Stomach (tissue), 9 donors: ENCODE results near the gene ZNF503. TPM values are rescaled to one million over a fixed set of nuclear protein-coding genes. Genes with fewer than 3 reads are reported as not detected.
"Not testable (repeated sequence)": the region's sequence is repeated elsewhere in the genome, so short reads cannot be mapped to it uniquely, and the experiment has no call there.

Experiments
- DNase-seq, 2 donors: peaks; one replicate each; pipeline versions ENCODE4 v3.0.0 to v3.0.0-alpha.2; 2013 to 2019
- H3K27ac ChIP-seq, 5 donors: fragments of 200-600 bp in 4 of 5; sonication (generic) in 4 of 5; one replicate each; pipeline ENCODE4 v1.5.1; 2013 to 2019; ENCODE audit warnings: mild to moderate bottlenecking in 1 of 5, moderate library complexity in 1 of 5
- H3K27me3 ChIP-seq, 3 donors: fragments of 200-600 bp; sonication (generic); one replicate each; pipeline ENCODE4 v1.5.1; 2017 to 2019; ENCODE audit warnings: mixed run types in 1 of 3
- H3K36me3 ChIP-seq, 4 donors: fragments of 200-600 bp; sonication (generic); 1 replicate in 3 of 4; 2 replicates in 1 of 4; pipeline ENCODE4 v1.5.1; 2016 to 2019
- H3K4me1 ChIP-seq, 4 donors: fragments of 200-600 bp; sonication (generic); one replicate each; pipeline ENCODE4 v1.5.1; 2016 to 2019
- H3K4me3 ChIP-seq, 4 donors: fragments of 200-600 bp; sonication (generic) in 3 of 4; one replicate each; pipeline ENCODE4 v1.5.1; 2016 to 2019; ENCODE audit warnings: mild to moderate bottlenecking in 1 of 4
- H3K9me3 ChIP-seq, 4 donors: fragments of 200-600 bp; sonication (generic); one replicate each; pipeline ENCODE4 v1.5.1; 2016 to 2019
- EP300 ChIP-seq: sonication (generic); formaldehyde crosslinking; IDR thresholded peaks from one replicate; pipeline ENCODE4 v1.6.1; 2017; ENCODE audit warnings: antibody characterized with exemption
- POLR2A ChIP-seq, 4 donors: fragments of 450-650 bp; IDR thresholded peaks; one replicate each; pipeline ENCODE4 v1.6.1; 2016; ENCODE audit warnings: antibody characterized with exemption in 4 of 4, control low read depth in 2 of 4, mild to moderate bottlenecking in 1 of 4, moderate library complexity in 1 of 4
- POLR2AphosphoS5 ChIP-seq, 3 donors: sonication (generic); formaldehyde crosslinking; IDR thresholded peaks; one replicate each; pipeline ENCODE4 v1.6.1; 2016; ENCODE audit warnings: antibody characterized with exemption in 3 of 3
- WGBS, 5 donors: extraction: QIAGEN DNeasy Blood & Tissue Kit in 3 of 5; methylation state at CpG; one replicate each; pipeline versions ENCODE4 v1.1.5 to v1.1.7; 2013 to 2018; 5-methylcytosine and 5-hydroxymethylcytosine counted together
- intact Hi-C: fragments of 100-400 bp; cut with DNase I; formaldehyde crosslinking; loops from one replicate; pipeline ENCODE4 v1.15.1; 2023; ENCODE audit warnings: low total_unique reads
- polyA plus RNA-seq, 3 donors: library from polyadenylated mRNA; stranded (reverse); fragments of 200-250 nt; gene quantifications; one replicate each; pipeline ENCODE4 v1.2.3, GENCODE V29; 2013
- total RNA-seq, 5 donors: library from RNA; depleted of rRNA; stranded (reverse); fragments of >200 nt; gene quantifications; one replicate each; pipeline versions ENCODE4 v1.1.0 to v1.2.3, GENCODE V29; 2014 to 2016
- TF ChIP-seq, protein P1 (sequence below), 7 experiments: fragments of 450-650 bp in 4 of 7; fragments of 200-600 bp in 3 of 7; sonication (generic) in 3 of 7; IDR thresholded peaks; one replicate each; pipeline ENCODE4 v1.5.1; 2016 to 2019; ENCODE audit warnings: antibody characterized with exemption in 7 of 7, control low read depth in 2 of 7, mild to moderate bottlenecking in 1 of 7
- donor health status: healthy with polysubstance abuse.
- donor health status: Bipolar disorder and iron deficiency.
- donor health status: healthy.

The ZNF503 gene
- total and polyA plus RNA-seq, 8 donors: 3.5 to 24.1 (median 10.8) TPM

DNA sequence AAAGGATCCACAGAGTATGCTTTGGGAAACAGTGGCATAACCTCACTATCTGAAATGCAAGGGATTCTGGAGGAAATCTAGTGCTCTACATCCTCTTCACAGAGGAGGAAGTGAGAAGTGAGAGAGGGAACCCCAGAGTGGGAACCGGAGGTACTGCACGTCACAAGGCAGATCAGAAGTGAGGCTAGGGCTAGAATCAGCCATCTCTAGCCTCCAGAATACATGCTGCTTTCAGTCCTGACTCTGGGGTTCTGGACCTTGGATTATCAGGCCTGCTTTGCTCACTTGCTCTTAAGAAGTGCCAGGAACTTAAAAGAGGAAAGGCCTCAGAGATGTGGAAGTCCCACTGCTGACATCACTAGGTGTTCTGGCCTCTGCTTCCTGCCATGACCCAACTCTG is 25.7 kb downstream of the ZNF503 start:
- TF ChIP-seq, protein P1, sequence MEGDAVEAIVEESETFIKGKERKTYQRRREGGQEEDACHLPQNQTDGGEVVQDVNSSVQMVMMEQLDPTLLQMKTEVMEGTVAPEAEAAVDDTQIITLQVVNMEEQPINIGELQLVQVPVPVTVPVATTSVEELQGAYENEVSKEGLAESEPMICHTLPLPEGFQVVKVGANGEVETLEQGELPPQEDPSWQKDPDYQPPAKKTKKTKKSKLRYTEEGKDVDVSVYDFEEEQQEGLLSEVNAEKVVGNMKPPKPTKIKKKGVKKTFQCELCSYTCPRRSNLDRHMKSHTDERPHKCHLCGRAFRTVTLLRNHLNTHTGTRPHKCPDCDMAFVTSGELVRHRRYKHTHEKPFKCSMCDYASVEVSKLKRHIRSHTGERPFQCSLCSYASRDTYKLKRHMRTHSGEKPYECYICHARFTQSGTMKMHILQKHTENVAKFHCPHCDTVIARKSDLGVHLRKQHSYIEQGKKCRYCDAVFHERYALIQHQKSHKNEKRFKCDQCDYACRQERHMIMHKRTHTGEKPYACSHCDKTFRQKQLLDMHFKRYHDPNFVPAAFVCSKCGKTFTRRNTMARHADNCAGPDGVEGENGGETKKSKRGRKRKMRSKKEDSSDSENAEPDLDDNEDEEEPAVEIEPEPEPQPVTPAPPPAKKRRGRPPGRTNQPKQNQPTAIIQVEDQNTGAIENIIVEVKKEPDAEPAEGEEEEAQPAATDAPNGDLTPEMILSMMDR (IDR thresholded peaks at IDR 0.05): no peak
- TF ChIP-seq POLR2AphosphoS5 (IDR thresholded peaks at IDR 0.05) (no peak), POLR2A (IDR thresholded peaks at IDR 0.05) (no peak), EP300 (no peak)
- H3K4me3 ChIP-seq: no peak overlapping the region
- H3K27ac ChIP-seq: no peak overlapping the region
- no peaks in the 10 kb centered on the region for H3K9me3 ChIP-seq
- no peaks in the 10 kb centered on the region for H3K36me3 ChIP-seq
- WGBS, 5 donors: 60 to 94% (median 76%) methylated on average over 2 of the region's 2 CpGs
- H3K4me1 ChIP-seq: no peaks in the 10 kb centered on the region
- H3K27me3 ChIP-seq: no peaks in the 10 kb centered on the region
- peak in 1 of 2 donors; percentile 36 for DNase-seq
- intact Hi-C loops: no loop called here

DNA sequence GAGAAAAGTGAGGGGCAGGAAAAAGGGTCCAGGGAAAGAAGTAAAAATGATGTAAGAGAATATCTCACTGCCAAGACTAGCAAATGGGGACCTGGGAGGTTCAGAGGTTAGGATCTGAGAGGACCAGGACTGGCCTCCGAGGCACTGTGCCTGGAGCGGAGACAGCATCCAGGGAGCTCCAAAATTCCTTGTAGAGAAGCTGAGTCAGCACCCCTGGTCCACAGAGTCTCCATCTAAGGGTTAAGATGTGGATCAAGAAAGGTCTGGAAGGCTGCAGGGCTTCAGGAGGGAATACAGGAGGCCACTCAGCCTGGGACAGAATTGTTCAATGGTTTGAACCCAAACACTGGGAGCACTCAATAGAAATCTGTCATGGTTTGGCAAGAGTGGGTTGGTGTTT is 30.6 kb downstream of the ZNF503 start:
- no peak for DNase-seq
- Histone ChIP-seq H3K36me3 (no peaks in the 10 kb centered on the region), H3K9me3 (peaks cover 0 to 3% (median 0%) of the 10 kb centered on the region in 4 donors), H3K27ac (no peak overlapping the region), H3K4me1 (no peaks in the 10 kb centered on the region), H3K27me3 (no peaks in the 10 kb centered on the region), H3K4me3 (no peak overlapping the region)
- TF ChIP-seq POLR2AphosphoS5 (IDR thresholded peaks at IDR 0.05) (no peak), EP300 (no peak), POLR2A (IDR thresholded peaks at IDR 0.05) (no peak)
- TF ChIP-seq, protein P1 (IDR thresholded peaks at IDR 0.05): no peak
- WGBS, 5 donors: 85 to 100% (median 95%) methylated on average over 2 of the region's 2 CpGs
- intact Hi-C loops: no loop called here

DNA sequence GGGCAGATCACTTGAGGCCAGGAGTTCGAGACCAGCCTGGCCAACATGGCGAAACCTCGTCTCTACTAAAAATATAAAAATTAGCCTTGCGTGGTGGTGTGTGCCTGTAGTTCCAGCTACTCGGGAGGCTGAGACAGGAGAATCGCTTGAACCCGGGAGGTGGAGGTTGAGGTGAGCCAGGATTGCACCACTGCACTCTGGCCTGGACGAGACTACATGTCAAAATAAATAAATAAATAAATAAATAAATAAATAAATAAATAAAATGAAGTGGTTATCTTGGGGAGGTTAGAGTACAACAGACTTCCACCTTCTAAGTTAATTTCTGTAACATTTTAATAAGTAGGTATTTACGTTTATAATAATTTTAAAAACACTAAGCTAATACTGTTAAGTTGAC is 31.7 kb downstream of the ZNF503 start:
- H3K4me3 ChIP-seq: not testable (repeated sequence)
- 94 to 98% (median 95%) methylated on average over 9 of the region's 9 CpGs for WGBS, 5 donors

DNA sequence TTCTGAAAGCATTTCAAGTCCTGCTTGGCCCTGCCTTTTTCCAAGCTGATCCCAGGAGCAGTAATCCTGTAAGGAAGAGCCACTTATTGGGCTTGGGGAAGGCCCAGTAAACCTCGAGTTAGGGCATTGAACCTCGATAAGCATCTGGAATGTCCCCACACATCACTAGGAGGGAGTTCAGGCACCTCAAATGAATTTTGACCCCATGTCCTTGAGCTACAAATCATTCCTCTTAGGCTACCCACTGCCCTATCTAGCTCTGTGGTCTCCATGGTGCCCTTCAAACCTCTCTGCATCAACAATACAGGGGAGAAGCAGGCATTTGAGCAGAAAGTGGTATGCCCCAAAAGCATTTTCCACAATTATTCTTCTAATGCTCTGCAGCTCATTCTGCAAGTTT is 33.7 kb downstream of the ZNF503 start:
- Histone ChIP-seq H3K27ac (no peak overlapping the region), H3K4me3 (no peak overlapping the region), H3K4me1 (no peaks in the 10 kb centered on the region), H3K9me3 (peaks cover 0 to 3% (median 0%) of the 10 kb centered on the region in 4 donors), H3K36me3 (no peaks in the 10 kb centered on the region), H3K27me3 (no peaks in the 10 kb centered on the region)
- intact Hi-C loops: no loop called here
- WGBS, 5 donors: 75 to 86% (median 79%) methylated on average over 2 of the region's 2 CpGs
- TF ChIP-seq EP300: no peak
- TF ChIP-seq POLR2A (IDR thresholded peaks at IDR 0.05): no peak
- TF ChIP-seq POLR2AphosphoS5 (IDR thresholded peaks at IDR 0.05): no peak
- TF ChIP-seq, protein P1 (IDR thresholded peaks at IDR 0.05): no peak
- DNase-seq: no peak

More for the DNA sequence above, 31.7 kb downstream of the ZNF503 start:
- H3K27ac ChIP-seq, H3K27me3 ChIP-seq, H3K9me3 ChIP-seq, H3K36me3 ChIP-seq, H3K4me1 ChIP-seq, intact Hi-C loops, DNase-seq: not testable (repeated sequence)

DNA sequence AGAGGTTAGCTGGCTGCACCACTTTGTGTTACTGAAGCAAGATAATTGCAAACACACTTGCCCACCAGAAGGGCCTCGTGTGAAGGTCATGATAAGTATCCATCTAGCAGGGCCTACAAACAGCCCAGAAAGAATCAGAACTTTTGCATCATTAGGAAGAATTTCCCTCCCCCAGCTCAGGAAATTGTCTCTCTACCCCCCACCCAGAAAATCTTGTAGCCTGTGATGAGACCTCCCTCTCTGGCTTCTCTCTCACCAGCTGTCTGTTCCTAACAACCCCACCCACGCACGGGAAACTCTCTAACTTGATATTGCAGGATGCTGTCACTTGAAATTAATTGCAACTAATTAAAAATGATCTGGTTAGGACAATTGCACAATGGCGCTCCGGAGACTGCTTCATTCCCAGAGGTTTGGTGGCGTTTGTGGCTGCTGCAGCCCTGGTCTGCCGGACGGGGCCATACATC is 34.5 kb downstream of the ZNF503 start:
- no peaks in the 10 kb centered on the region for H3K27me3 ChIP-seq
- no peak overlapping the region for H3K4me3 ChIP-seq
- intact Hi-C loops: no loop called here
- peak in 1 of 2 donors; percentile 30 for DNase-seq
- no peak for TF ChIP-seq POLR2AphosphoS5 (IDR thresholded peaks at IDR 0.05)
- no peak for TF ChIP-seq POLR2A (IDR thresholded peaks at IDR 0.05)
- TF ChIP-seq EP300: no peak
- TF ChIP-seq, protein P1 (IDR thresholded peaks at IDR 0.05): no peak
- peaks cover 0 to 3% (median 0%) of the 10 kb centered on the region in 4 donors for H3K9me3 ChIP-seq
- no peaks in the 10 kb centered on the region for H3K4me1 ChIP-seq
- 58 to 78% (median 66%) methylated on average over 8 of the region's 8 CpGs for WGBS, 5 donors
- no peaks in the 10 kb centered on the region for H3K36me3 ChIP-seq
- no peak overlapping the region for H3K27ac ChIP-seq
